HUES48 (cell line): ENCODE results near the gene ZNF629.

Experiments used
- H3K27ac ChIP-seq: one replicate; pipeline ENCODE4 v1.7.0; 2013; ENCODE audit warnings: low read depth, low read length, inconsistent platforms
- H3K27me3 ChIP-seq: 2 replicates; pipeline ENCODE4 v1.6.1; 2013; ENCODE audit warnings: mild to moderate bottlenecking, low read length; ENCODE audit not compliant: control insufficient read depth, insufficient read depth
- H3K36me3 ChIP-seq: 2 replicates; pipeline ENCODE4 v1.6.1; 2013; ENCODE audit warnings: low read length; ENCODE audit not compliant: control insufficient read depth, insufficient read depth
- H3K4me1 ChIP-seq: 2 replicates; pipeline ENCODE4 v1.6.1; 2013; ENCODE audit warnings: mild to moderate bottlenecking, low read length; ENCODE audit not compliant: control insufficient read depth, insufficient read depth
- H3K4me3 ChIP-seq: 2 replicates; pipeline ENCODE4 v1.5.1; 2013; ENCODE audit warnings: mild to moderate bottlenecking, low read depth, low read length
- H3K9ac ChIP-seq: 2 replicates; pipeline ENCODE4 v1.6.1; 2013; ENCODE audit warnings: mild to moderate bottlenecking, low read depth, low read length, moderate library complexity
- H3K9me3 ChIP-seq: 2 replicates; pipeline ENCODE4 v1.6.1; 2013; ENCODE audit warnings: low read length; ENCODE audit not compliant: control insufficient read depth, insufficient read depth

ZNF629 gene

GRCh38 chr16:30764816-30765465, 22.1 kb downstream of the ZNF629 start:
- H3K4me1 ChIP-seq: peaks cover 3% of the 10 kb centered on the region; the same call in 1 of the 2 replicates
- H3K4me3 ChIP-seq: no peak overlapping the region
- H3K27ac ChIP-seq: no peak overlapping the region
- no peaks in the 10 kb centered on the region for H3K9me3 ChIP-seq
- no peak overlapping the region for H3K9ac ChIP-seq
- H3K27me3 ChIP-seq: no peaks in the 10 kb centered on the region
- H3K36me3 ChIP-seq: peaks cover 71% of the 10 kb centered on the region

GRCh38 chr16:30764086-30764485, 22.9 kb downstream of the ZNF629 start:
- no peak overlapping the region for H3K27ac ChIP-seq
- H3K4me3 ChIP-seq: no peak overlapping the region
- H3K4me1 ChIP-seq: peaks cover 3% of the 10 kb centered on the region; the same call in 1 of the 2 replicates
- H3K27me3 ChIP-seq: no peaks in the 10 kb centered on the region
- H3K9me3 ChIP-seq: no peaks in the 10 kb centered on the region
- peaks cover 67% of the 10 kb centered on the region for H3K36me3 ChIP-seq
- no peak overlapping the region for H3K9ac ChIP-seq

GRCh38 chr16:30762991-30763725, 23.8 kb downstream of the ZNF629 start:
- Histone ChIP-seq H3K27ac (no peak overlapping the region), H3K4me3 (peak overlapping the region; percentile 91), H3K9ac (no peak overlapping the region), H3K4me1 (peaks cover 3% of the 10 kb centered on the region; the same call in 1 of the 2 replicates), H3K27me3 (no peaks in the 10 kb centered on the region), H3K9me3 (no peaks in the 10 kb centered on the region), H3K36me3 (peaks cover 59% of the 10 kb centered on the region)

- no peaks in the 10 kb centered on the region for H3K9me3 ChIP-seq
- peak within 1 kb of the TSS; percentile 88 for H3K27ac ChIP-seq
- H3K9ac ChIP-seq: peak within 1 kb of the TSS; percentile 67
- H3K4me1 ChIP-seq: peaks cover 3% of the 10 kb centered on the region; the same call in 1 of the 2 replicates
- H3K36me3 ChIP-seq: peaks cover 56% of the 10 kb centered on the region
- no peaks in the 10 kb centered on the region for H3K27me3 ChIP-seq
- peak within 1 kb of the TSS; percentile 91 for H3K4me3 ChIP-seq
Measured at GRCh38 chr16:30761928-30762902, 24.8 kb downstream of the ZNF629 start, which contains the start of the genes CFAP119 and RNF40. Gene CFAP119, minus strand, starts transcription at chr16:30762062. Its CDS starts 314 bp downstream, at chr16:30761748. Gene RNF40, plus strand, starts transcription at chr16:30762322. Its CDS starts 224 bp downstream, at chr16:30762546.

- Histone ChIP-seq H3K4me3 (peak overlapping the region; percentile 91), H3K9me3 (no peaks in the 10 kb centered on the region), H3K27me3 (no peaks in the 10 kb centered on the region), H3K27ac (peak overlapping the region; percentile 88), H3K4me1 (peaks cover 3% of the 10 kb centered on the region; the same call in 1 of the 2 replicates), H3K9ac (peak overlapping the region; percentile 36; the same call in 1 of the 2 replicates), H3K36me3 (peaks cover 56% of the 10 kb centered on the region)
Measured at GRCh38 chr16:30761427-30761927, 25.5 kb downstream of the ZNF629 start.

GRCh38 chr16:30760577-30761426, 26.2 kb downstream of the ZNF629 start:
- H3K4me1 ChIP-seq: peaks cover 3% of the 10 kb centered on the region; the same call in 1 of the 2 replicates
- H3K27ac ChIP-seq: peak overlapping the region; percentile 88
- no peaks in the 10 kb centered on the region for H3K27me3 ChIP-seq
- H3K9me3 ChIP-seq: no peaks in the 10 kb centered on the region
- peak overlapping the region; percentile 91 for H3K4me3 ChIP-seq
- no peak overlapping the region; the same call in 1 of the 2 replicates for H3K9ac ChIP-seq
- peaks cover 56% of the 10 kb centered on the region for H3K36me3 ChIP-seq

GRCh38 chr16:30760001-30760559, 26.9 kb downstream of the ZNF629 start:
- Histone ChIP-seq H3K27me3 (no peaks in the 10 kb centered on the region), H3K36me3 (peaks cover 52% of the 10 kb centered on the region), H3K4me3 (no peak overlapping the region), H3K4me1 (peaks cover 3% of the 10 kb centered on the region; the same call in 1 of the 2 replicates), H3K9ac (no peak overlapping the region), H3K27ac (no peak overlapping the region), H3K9me3 (no peaks in the 10 kb centered on the region)

- no peak overlapping the region for H3K9ac ChIP-seq
- H3K36me3 ChIP-seq: peaks cover 50% of the 10 kb centered on the region
Measured at GRCh38 chr16:30758988-30759491, 28.0 kb downstream of the ZNF629 start.

GRCh38 chr16:30757316-30757715, 29.7 kb downstream of the ZNF629 start:
- H3K9ac ChIP-seq: no peak overlapping the region
- no peaks in the 10 kb centered on the region for H3K27me3 ChIP-seq
- no peaks in the 10 kb centered on the region; the same call in 1 of the 2 replicates for H3K4me1 ChIP-seq
- H3K36me3 ChIP-seq: peaks cover 54% of the 10 kb centered on the region
- H3K9me3 ChIP-seq: no peaks in the 10 kb centered on the region
- no peak overlapping the region for H3K27ac ChIP-seq
- H3K4me3 ChIP-seq: no peak overlapping the region

More at GRCh38 chr16:30758988-30759491, 28.0 kb downstream of the ZNF629 start:
- Histone ChIP-seq H3K4me1 (peaks cover 3% of the 10 kb centered on the region; the same call in 1 of the 2 replicates), H3K27me3 (no peaks in the 10 kb centered on the region), H3K9me3 (no peaks in the 10 kb centered on the region), H3K27ac (no peak overlapping the region), H3K4me3 (no peak overlapping the region)
